ENCODE data around the gene ANKK1. TPM values are rescaled to one million over a fixed set of nuclear protein-coding genes. Genes with fewer than 3 reads are reported as not detected.

The ANKK1 gene
- total RNA-seq, 1 donor = 0.31 TPM

DNA sequence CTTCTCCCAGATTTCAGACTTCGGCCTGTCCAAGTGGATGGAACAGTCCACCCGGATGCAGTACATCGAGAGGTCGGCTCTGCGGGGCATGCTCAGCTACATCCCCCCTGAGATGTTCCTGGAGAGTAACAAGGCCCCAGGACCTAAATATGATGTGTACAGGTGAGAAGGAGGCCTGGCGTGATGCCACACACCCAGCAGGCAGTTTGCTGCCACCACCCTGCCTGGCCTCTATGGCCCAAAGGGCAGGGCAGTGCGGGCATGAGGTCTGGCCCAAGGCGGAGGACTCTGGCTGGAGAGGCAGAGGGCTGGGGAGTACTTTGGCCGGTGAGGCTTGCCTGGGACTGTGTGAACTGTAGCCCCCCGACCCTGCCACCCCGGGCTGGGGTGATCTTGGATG lies 7.3 kb downstream of the ANKK1 start:
- Histone ChIP-seq H3K4me3 (ENCODE audit: low read length) (no peak overlapping the region), H3K9me3 (ENCODE audit: low read depth, low read length) (no peaks in the 10 kb centered on the region), H3K4me1 (ENCODE audit: insufficient read depth, low read length) (no peaks in the 10 kb centered on the region), H3K27me3 (ENCODE audit: insufficient read depth, low read length) (peaks cover 3% of the 10 kb centered on the region)

DNA sequence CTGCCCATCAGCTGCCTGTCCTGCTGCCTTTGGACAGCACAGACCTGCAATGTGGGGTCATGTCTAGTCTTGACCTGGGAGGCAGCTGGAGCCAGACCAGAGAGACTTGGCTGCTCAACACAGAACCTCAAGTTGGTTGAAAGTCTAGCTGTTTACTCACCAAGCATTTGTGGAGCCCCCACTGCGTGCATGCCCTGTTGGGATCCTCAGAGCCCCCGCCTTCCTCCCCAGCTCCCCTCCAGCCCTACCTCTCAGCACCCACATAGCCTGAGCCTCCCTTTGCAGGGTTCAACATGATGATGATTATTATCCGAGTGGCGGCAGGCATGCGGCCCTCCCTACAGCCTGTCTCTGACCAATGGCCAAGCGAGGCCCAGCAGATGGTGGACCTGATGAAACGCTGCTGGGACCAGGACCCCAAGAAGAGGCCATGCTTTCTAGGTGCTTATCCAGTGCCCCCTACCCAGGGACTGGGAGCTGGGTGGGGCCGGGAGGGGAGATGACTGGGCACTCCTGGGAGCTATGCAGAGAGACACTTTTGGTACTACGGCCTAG lies 8.3 kb downstream of the ANKK1 start:
- Histone ChIP-seq H3K9me3 (ENCODE audit: low read depth, low read length) (no peaks in the 10 kb centered on the region), H3K27me3 (ENCODE audit: insufficient read depth, low read length) (no peaks in the 10 kb centered on the region), H3K4me1 (ENCODE audit: insufficient read depth, low read length) (no peaks in the 10 kb centered on the region), H3K4me3 (ENCODE audit: low read length) (no peak overlapping the region)

DNA sequence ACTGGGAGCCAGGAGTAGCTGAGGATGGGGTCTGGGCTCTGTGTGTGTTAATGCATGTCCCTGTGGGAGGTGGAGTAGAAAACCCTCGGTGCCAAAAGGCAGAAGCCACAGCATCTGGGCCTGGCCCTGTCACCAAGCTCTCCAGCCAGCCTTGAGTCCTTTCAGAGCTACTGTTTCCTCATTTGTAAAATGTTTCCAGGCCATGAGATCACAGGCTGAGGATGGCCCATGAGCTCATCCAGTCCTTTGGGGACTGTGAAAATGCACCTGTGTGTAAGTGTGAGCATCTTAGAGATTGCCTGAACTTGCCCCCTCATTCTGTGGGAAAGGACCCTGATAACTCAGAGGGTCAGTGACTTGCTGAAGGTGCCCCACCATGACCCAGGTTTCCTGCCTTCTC lies 9.1 kb downstream of the ANKK1 start:
- H3K4me3 ChIP-seq (ENCODE audit: low read length) = no peak overlapping the region
- H3K9me3 ChIP-seq (ENCODE audit: low read depth, low read length) = no peaks in the 10 kb centered on the region
- no peaks in the 10 kb centered on the region for H3K27me3 ChIP-seq (ENCODE audit: insufficient read depth, low read length)
- H3K4me1 ChIP-seq (ENCODE audit: insufficient read depth, low read length) = no peaks in the 10 kb centered on the region

DNA sequence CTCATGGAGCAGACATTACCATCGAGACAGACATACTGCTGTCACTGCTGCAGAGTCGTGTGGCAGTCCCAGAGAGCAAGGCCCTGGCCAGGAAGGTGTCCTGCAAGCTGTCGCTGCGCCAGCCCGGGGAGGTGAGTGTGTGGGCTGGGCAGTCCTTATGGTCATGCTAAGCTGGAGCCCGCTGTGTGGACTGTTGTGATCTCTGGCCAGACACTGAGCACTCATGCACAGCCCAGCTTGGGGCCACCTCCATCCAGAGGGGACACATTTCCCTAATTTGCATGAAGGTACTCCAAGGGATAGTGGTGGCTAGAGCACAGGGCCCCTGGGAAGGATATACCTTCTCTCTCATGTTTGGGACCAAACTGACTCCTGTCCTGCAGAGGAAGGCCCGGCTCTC lies 9.6 kb downstream of the ANKK1 start:
- no peaks in the 10 kb centered on the region for H3K9me3 ChIP-seq (ENCODE audit: low read depth, low read length)

DNA sequence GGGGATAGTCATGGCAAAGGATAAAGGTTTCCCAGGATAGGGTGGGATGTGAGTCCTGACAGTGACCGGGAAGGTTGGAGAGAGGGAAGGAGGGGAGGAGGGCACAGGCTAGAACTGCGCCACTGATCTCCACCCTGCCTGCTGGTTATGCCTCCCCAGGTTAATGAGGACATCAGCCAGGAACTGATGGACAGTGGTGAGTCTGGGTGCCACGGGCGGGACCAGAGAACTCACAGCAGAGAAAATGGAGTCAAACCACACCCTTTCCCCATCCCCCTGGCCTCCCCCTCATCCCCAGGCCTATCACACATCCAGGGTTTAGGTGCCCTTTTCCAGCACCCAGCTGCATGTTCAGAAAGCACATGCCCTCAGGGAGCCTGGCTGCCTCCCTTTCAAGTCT lies 10.2 kb downstream of the ANKK1 start:
- H3K27me3 ChIP-seq (ENCODE audit: insufficient read depth, low read length) = no peaks in the 10 kb centered on the region
- no peaks in the 10 kb centered on the region for H3K9me3 ChIP-seq (ENCODE audit: low read depth, low read length)
- H3K4me1 ChIP-seq (ENCODE audit: insufficient read depth, low read length) = no peaks in the 10 kb centered on the region
- H3K4me3 ChIP-seq (ENCODE audit: low read length) = no peak overlapping the region

More for the DNA sequence above, 9.6 kb downstream of the ANKK1 start:
- H3K4me1 ChIP-seq (ENCODE audit: insufficient read depth, low read length) = no peaks in the 10 kb centered on the region
- H3K4me3 ChIP-seq (ENCODE audit: low read length) = no peak overlapping the region
- H3K27me3 ChIP-seq (ENCODE audit: insufficient read depth, low read length) = no peaks in the 10 kb centered on the region

DNA sequence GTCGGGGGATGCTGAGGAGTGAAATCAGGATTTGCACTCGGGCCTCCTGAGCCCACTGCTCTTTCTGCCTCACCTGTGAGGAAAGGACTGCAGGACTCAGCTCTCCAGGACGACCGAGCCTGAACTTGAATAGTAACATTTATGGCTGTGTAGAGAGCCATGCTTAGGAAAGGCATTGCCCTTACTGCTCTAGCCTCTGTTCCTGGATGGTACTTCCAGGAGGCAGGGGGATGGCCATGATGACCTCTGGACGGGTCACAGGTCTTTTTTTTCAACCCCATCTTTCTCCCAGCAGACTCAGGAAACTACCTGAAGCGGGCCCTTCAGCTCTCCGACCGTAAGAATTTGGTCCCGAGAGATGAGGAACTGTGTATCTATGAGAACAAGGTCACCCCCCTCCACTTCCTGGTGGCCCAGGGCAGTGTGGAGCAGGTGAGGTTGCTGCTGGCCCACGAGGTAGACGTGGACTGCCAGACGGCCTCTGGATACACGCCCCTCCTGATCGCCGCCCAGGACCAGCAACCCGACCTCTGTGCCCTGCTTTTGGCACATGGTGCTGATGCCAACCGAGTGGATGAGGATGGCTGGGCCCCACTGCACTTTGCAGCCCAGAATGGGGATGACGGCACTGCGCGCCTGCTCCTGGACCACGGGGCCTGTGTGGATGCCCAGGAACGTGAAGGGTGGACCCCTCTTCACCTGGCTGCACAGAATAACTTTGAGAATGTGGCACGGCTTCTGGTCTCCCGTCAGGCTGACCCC lies 11.3 kb downstream of the ANKK1 start:
- no peaks in the 10 kb centered on the region for H3K9me3 ChIP-seq (ENCODE audit: low read depth, low read length)
- H3K27me3 ChIP-seq (ENCODE audit: insufficient read depth, low read length) = no peaks in the 10 kb centered on the region
- no peaks in the 10 kb centered on the region for H3K4me1 ChIP-seq (ENCODE audit: insufficient read depth, low read length)
- no peak overlapping the region for H3K4me3 ChIP-seq (ENCODE audit: low read length)

DNA sequence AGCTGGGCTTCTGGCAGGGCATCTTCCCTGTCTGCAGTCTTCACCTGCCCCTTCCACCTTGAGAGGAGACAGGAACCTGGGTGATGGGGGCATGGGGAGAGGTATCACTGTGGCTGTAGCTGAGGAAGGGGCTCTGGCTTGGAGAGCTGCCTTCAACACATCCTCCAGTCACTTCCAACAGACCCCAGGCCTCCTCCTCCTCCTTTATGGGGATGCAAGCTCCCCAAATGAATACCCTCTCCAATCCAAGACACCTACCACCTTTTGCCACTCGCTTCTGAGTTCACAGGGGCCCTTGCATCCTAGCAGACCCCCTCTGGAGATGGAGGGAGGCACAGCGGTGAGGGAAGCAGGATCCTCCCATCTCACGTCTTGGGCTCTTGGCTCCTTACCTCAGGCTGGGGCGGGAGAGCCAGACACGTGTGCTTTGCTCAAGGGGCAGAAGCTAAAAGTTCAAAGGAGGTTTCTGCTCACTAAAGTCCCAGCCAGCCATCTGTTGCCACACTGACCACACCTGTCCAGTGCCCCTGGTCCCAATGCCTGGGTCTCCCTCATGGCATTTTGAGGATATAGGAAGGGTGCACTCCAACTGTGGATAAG lies 13.2 kb downstream of the ANKK1 start:
- Histone ChIP-seq H3K27me3 (ENCODE audit: insufficient read depth, low read length) (no peaks in the 10 kb centered on the region), H3K9me3 (ENCODE audit: low read depth, low read length) (no peaks in the 10 kb centered on the region), H3K4me3 (ENCODE audit: low read length) (no peak overlapping the region), H3K4me1 (ENCODE audit: insufficient read depth, low read length) (no peaks in the 10 kb centered on the region)

DNA sequence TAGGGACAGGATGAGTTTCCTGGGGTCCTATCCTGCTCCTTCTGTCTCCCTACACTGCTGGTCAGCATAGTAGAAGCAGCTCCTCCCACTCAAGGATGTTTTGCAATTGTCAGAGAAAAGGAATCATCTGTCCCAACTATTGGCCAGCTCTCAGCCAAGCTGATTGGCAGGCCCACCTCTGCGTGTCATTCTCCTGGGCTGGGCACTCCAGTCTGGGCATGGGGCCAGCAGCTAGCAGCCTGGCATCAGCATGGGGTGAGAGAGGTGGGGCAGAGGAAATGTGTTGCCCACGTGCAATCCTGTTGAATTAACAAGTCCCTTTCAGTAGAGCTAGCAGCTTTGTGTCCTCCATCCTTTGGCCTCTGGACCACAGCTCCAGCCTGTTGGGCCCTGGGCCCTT lies 14.1 kb downstream of the ANKK1 start:
- Histone ChIP-seq H3K9me3 (ENCODE audit: low read depth, low read length) (no peaks in the 10 kb centered on the region), H3K27me3 (ENCODE audit: insufficient read depth, low read length) (no peaks in the 10 kb centered on the region), H3K4me1 (ENCODE audit: insufficient read depth, low read length) (no peaks in the 10 kb centered on the region), H3K4me3 (ENCODE audit: low read length) (no peak overlapping the region)

DNA sequence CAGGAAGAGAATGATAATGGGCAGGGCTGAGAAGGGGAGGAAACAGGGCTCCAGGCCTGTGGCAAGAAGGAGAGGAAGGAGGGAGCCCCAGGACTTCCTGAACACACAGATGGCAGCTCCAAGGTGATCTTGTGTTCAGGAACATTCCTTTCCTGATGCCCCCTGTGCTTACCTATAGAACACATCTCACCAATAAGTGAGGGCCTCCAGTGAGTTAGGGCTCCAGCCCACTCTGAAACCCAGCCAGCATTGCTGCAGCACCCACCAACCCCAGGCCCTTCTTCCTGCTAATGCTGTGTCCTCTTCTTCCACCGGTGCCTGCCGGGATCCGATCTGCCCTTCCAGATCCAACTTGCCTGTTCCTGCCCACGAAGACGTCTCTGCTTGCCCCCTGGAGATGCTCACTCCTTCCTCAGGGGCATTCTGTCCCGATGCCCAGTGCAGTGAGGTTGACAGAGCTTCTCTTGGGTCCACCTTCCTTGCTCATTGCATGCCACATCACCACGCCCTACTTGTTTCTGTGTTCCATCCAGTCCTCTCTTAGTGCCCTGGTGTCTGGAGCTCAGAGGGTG lies 17.4 kb downstream of the ANKK1 start:
- H3K9me3 ChIP-seq (ENCODE audit: low read depth, low read length) = no peaks in the 10 kb centered on the region
- H3K4me3 ChIP-seq (ENCODE audit: low read length) = no peak overlapping the region
- no peaks in the 10 kb centered on the region for H3K4me1 ChIP-seq (ENCODE audit: insufficient read depth, low read length)
- no peaks in the 10 kb centered on the region for H3K27me3 ChIP-seq (ENCODE audit: insufficient read depth, low read length)

DNA sequence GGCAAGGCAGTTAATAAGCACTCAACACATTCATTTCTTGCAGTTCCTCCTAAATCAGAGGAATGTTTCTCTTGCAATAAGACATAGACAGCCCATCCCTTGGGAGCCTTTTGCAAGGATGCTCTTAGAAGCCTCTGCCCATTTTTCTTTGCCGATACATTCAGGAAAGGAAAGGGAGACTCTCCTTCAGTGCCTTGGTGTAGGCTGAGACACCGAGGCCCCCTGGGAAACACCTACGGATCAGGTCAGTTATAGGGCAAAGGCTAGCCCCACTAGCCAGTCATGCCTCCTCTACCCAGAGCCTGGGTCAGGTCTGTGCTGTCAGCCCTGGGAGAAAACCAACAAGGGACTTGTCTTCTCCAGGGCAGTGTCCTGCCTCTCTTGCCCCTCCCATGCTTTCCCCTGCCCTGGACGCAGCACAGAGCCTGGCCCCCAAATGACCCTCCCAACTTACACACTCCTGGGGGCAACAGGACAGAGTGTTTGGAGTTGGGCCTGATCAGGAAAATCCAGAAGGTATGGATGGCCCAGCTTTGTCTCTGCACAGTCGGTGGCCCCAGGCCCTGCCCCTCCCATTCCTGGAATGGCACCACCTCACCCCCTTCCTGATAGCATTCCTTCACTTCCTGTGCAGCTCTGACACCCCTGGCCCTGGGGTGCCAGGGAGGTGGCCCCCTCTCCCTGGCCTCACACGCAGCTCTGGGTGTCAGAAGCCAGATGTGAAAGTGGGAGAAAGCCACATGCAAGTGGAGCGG lies 18.3 kb downstream of the ANKK1 start:
- Histone ChIP-seq H3K9me3 (ENCODE audit: low read depth, low read length) (no peaks in the 10 kb centered on the region), H3K27me3 (ENCODE audit: insufficient read depth, low read length) (no peaks in the 10 kb centered on the region), H3K4me3 (ENCODE audit: low read length) (no peak overlapping the region), H3K4me1 (ENCODE audit: insufficient read depth, low read length) (no peaks in the 10 kb centered on the region)

DNA sequence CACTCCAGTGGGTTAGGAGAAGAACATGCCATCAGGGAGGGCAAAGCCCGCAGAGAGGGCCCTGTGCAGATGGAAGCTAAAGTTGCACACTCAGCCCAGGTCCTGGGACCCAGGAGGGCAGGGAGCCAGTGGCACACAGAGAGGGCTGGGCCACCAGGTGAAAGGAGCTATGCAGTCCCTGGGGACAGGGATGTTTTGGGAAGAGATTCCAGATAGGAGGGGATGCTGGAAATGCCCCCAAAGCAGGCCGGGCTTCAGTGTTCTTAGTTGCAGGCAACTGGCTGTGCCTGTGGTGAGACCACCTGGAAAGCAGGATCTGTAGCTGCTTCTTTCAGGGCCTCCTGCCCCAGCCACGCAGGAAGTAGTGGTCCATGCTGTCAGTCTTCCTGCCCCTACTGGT lies 19.6 kb downstream of the ANKK1 start:
- H3K4me1 ChIP-seq (ENCODE audit: insufficient read depth, low read length) = no peaks in the 10 kb centered on the region
- H3K4me3 ChIP-seq (ENCODE audit: low read length) = no peak overlapping the region

DNA sequence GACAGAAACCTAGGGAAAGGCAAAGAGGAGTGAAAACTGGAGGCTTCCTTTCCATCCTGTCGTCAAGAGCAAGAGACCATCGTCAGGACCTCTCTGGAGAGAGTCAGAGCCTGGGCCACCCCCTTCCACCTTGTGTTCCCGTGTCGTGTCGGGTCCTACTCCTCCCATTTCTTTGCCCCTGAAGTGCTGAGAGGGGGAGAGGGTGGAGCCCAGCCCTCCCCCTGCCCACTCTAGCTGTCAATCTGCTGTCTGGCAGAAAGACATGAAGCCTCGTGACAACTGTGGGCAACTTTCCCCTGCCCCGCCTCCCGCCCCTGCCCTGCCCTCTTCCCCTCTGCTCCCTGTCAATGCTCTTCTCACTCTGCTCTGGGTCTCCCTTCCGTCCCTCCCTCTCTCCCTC lies 20.6 kb downstream of the ANKK1 start:
- Histone ChIP-seq H3K27me3 (ENCODE audit: insufficient read depth, low read length) (no peaks in the 10 kb centered on the region), H3K4me3 (ENCODE audit: low read length) (no peak overlapping the region), H3K4me1 (ENCODE audit: insufficient read depth, low read length) (no peaks in the 10 kb centered on the region), H3K9me3 (ENCODE audit: low read depth, low read length) (no peaks in the 10 kb centered on the region)

More for the DNA sequence above, 19.6 kb downstream of the ANKK1 start:
- Histone ChIP-seq H3K27me3 (ENCODE audit: insufficient read depth, low read length) (no peaks in the 10 kb centered on the region), H3K9me3 (ENCODE audit: low read depth, low read length) (no peaks in the 10 kb centered on the region)

DNA sequence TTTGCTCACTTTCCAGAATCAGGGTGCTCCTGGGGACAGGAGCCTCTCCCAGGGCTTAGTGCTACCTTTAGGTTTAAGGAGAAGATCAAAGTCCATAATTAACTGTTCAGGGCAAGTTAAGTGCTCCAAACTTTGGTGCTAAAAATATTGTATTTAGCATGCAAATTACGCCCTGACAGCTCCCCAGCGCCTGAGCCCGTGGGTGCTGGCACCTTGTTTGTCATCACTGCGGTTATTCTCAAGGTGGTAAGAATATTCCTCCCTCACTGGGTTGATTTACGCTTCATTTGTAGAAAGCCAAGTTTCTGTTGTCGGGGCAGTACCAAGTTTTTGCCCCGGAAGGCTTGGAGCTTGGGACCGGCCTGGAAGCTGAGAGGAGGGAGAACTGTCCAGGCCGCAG lies 21.3 kb downstream of the ANKK1 start:
- no peak overlapping the region for H3K4me3 ChIP-seq (ENCODE audit: low read length)
- no peaks in the 10 kb centered on the region for H3K4me1 ChIP-seq (ENCODE audit: insufficient read depth, low read length)
- H3K9me3 ChIP-seq (ENCODE audit: low read depth, low read length) = no peaks in the 10 kb centered on the region
- H3K27me3 ChIP-seq (ENCODE audit: insufficient read depth, low read length) = no peaks in the 10 kb centered on the region

DNA sequence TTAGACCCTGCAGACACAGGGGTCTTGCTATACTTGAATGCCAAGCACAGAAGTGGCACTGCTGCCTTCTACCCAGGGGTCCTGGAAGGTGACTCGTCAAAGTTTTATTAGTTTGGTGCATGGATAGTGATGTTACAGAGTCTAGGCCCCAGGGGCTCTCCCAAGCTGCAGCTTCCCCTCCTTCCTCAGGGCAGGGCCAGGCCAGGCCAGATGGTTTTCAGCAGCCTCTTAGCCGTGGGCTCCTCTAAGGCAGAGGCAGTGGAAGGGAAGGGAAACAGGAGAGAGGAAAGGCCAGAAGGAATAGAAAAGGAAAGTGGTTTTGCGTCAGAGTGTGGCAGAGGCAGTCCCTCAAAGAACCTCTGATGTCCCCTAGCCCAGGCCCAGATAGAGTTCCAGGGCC lies 21.9 kb downstream of the ANKK1 start:
- Histone ChIP-seq H3K4me1 (ENCODE audit: insufficient read depth, low read length) (no peaks in the 10 kb centered on the region), H3K4me3 (ENCODE audit: low read length) (no peak overlapping the region), H3K9me3 (ENCODE audit: low read depth, low read length) (no peaks in the 10 kb centered on the region), H3K27me3 (ENCODE audit: insufficient read depth, low read length) (no peaks in the 10 kb centered on the region)

All from mononuclear cell (primary cell).